PFSK-1 (cell line): ENCODE measurements around the gene MYO1E.

Experiments used
- FOXP2 ChIP-seq: optimal IDR thresholded peaks from 2 replicates; pipeline ENCODE3; 2011; ENCODE audit warnings: borderline replicate concordance, control low read depth, inconsistent platforms; ENCODE audit not compliant: insufficient read depth; ENCODE audit errors: extremely low read length, extremely low read depth
- POLR2AphosphoS5 ChIP-seq: IDR thresholded peaks from 2 replicates; pipeline ENCODE4 v1.6.1; 2012; ENCODE audit warnings: low read depth, mild to moderate bottlenecking, control low read depth, low read length, moderate library complexity
- SIN3A ChIP-seq: IDR thresholded peaks from 2 replicates; pipeline ENCODE4 v1.6.1; 2012; ENCODE audit warnings: mild to moderate bottlenecking, low read length, moderate library complexity, borderline replicate concordance; ENCODE audit not compliant: insufficient read depth
- TAF1 ChIP-seq: IDR thresholded peaks from 2 replicates; pipeline ENCODE4 v1.6.1; 2012; ENCODE audit warnings: low read length, control low read depth, borderline replicate concordance; ENCODE audit not compliant: insufficient read depth
- TF ChIP-seq, protein P1 (sequence below), 2 experiments: IDR thresholded peaks; 2 replicates each; pipeline versions ENCODE4 v1.6.1 to v1.8.0; 2011 to 2012; ENCODE audit warnings: low read depth in 2 of 2, low read length in 2 of 2, control low read depth in 1 of 2, inconsistent platforms in 1 of 2, mild to moderate bottlenecking in 1 of 2, moderate library complexity in 1 of 2; ENCODE audit not compliant: insufficient read depth in 1 of 2

The MYO1E gene

GRCh38 chr15:59398220-59398619, 25.5 kb upstream of the MYO1E start:
- TF ChIP-seq FOXP2 (no peak), SIN3A (no peak), TAF1 (no peak), POLR2AphosphoS5 (no peak)
- TF ChIP-seq, protein P1, sequence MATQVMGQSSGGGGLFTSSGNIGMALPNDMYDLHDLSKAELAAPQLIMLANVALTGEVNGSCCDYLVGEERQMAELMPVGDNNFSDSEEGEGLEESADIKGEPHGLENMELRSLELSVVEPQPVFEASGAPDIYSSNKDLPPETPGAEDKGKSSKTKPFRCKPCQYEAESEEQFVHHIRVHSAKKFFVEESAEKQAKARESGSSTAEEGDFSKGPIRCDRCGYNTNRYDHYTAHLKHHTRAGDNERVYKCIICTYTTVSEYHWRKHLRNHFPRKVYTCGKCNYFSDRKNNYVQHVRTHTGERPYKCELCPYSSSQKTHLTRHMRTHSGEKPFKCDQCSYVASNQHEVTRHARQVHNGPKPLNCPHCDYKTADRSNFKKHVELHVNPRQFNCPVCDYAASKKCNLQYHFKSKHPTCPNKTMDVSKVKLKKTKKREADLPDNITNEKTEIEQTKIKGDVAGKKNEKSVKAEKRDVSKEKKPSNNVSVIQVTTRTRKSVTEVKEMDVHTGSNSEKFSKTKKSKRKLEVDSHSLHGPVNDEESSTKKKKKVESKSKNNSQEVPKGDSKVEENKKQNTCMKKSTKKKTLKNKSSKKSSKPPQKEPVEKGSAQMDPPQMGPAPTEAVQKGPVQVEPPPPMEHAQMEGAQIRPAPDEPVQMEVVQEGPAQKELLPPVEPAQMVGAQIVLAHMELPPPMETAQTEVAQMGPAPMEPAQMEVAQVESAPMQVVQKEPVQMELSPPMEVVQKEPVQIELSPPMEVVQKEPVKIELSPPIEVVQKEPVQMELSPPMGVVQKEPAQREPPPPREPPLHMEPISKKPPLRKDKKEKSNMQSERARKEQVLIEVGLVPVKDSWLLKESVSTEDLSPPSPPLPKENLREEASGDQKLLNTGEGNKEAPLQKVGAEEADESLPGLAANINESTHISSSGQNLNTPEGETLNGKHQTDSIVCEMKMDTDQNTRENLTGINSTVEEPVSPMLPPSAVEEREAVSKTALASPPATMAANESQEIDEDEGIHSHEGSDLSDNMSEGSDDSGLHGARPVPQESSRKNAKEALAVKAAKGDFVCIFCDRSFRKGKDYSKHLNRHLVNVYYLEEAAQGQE (IDR thresholded peaks at IDR 0.05; ENCODE audit: insufficient read depth in 1 of 2, low read depth in 2 of 2, low read length in 2 of 2), result no peak

- TF ChIP-seq FOXP2 (no peak), TAF1 (no peak), POLR2AphosphoS5 (no peak), SIN3A (no peak)
- TF ChIP-seq, protein P1 (IDR thresholded peaks at IDR 0.05; ENCODE audit: insufficient read depth in 1 of 2, low read depth in 2 of 2, low read length in 2 of 2), result no peak
These were observed 24.0 kb upstream of the MYO1E start for GRCh38 chr15:59396679-59397078.

DNA sequence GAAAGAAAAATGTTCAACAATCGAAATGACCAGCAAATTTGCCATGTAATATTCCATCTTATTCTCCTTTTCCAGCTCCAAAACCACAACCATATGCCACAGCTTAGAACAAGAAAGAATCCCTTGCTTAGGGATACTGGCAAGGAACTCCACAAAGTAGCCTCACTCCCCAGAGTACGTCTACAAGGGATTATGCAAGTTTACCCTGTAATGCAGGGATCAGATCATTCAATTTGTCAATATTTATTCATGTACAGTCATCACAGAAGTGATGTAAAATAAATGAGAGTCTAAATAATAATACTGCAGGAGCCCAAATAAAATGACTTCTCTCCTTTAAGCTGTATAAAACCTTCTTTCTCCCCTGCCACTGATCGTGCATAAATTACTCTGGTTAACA, 23.5 kb upstream of the MYO1E start:
- TF ChIP-seq TAF1, result no peak
- TF ChIP-seq SIN3A, result no peak
- TF ChIP-seq, protein P1 (IDR thresholded peaks at IDR 0.05; ENCODE audit: insufficient read depth in 1 of 2, low read depth in 2 of 2, low read length in 2 of 2), result no peak
- no peak for TF ChIP-seq FOXP2
- TF ChIP-seq POLR2AphosphoS5, result no peak

- no peak for TF ChIP-seq FOXP2
- TF ChIP-seq, protein P1 (IDR thresholded peaks at IDR 0.05; ENCODE audit: insufficient read depth in 1 of 2, low read depth in 2 of 2, low read length in 2 of 2), result no peak
- TF ChIP-seq SIN3A, result no peak
- TF ChIP-seq TAF1, result no peak
- no peak for TF ChIP-seq POLR2AphosphoS5
These were observed 21.5 kb upstream of the MYO1E start for GRCh38 chr15:59394166-59394661.

GRCh38 chr15:59392299-59392698, 19.6 kb upstream of the MYO1E start:
- TF ChIP-seq POLR2AphosphoS5, result no peak
- TF ChIP-seq, protein P1 (IDR thresholded peaks at IDR 0.05; ENCODE audit: insufficient read depth in 1 of 2, low read depth in 2 of 2, low read length in 2 of 2), result no peak
- no peak for TF ChIP-seq FOXP2
- TF ChIP-seq SIN3A, result no peak
- no peak for TF ChIP-seq TAF1
